ENCODE data around the gene CFAP54.

- TF ChIP-seq CTCF (IDR thresholded peaks at IDR 0.05) (no peak), POLR2A (IDR thresholded peaks at IDR 0.05) (no peak)
These were observed 1.7 kb upstream of the CFAP54 start for GRCh38 chr12:96487634-96488033.
